Neutrophil (primary cell): Measurements from ENCODE around the gene MLNR.

Source experiments
- H3K27ac ChIP-seq: fragments of 200-600 bp; sonication (generic); 2 replicates; pipeline ENCODE4 v1.5.1; 2016; ENCODE audit warnings: mild to moderate bottlenecking, moderate library complexity
- H3K27me3 ChIP-seq: fragments of 200-600 bp; sonication (generic); 2 replicates; pipeline ENCODE4 v1.6.0; 2016; ENCODE audit warnings: mild to moderate bottlenecking
- H3K36me3 ChIP-seq: fragments of 200-600 bp; sonication (generic); 2 replicates; pipeline ENCODE4 v1.5.1; 2017
- H3K4me1 ChIP-seq, 2 experiments: fragments of 200-600 bp in 1 of 2; sonication (generic) in 1 of 2; 1 replicate in 1 of 2; 2 replicates in 1 of 2; pipeline versions ENCODE4 v1.5.1 to v1.6.1; 2013 to 2016; ENCODE audit warnings: low read depth in 1 of 2, low read length in 1 of 2, mild to moderate bottlenecking in 1 of 2, moderate library complexity in 1 of 2; ENCODE audit not compliant: control insufficient read depth in 1 of 2, insufficient read depth in 1 of 2
- H3K4me3 ChIP-seq, 2 experiments: fragments of 200-600 bp in 1 of 2; sonication (generic) in 1 of 2; 1 replicate in 1 of 2; 2 replicates in 1 of 2; pipeline ENCODE4 v1.5.1; 2013 to 2016; ENCODE audit warnings: low read depth in 1 of 2, low read length in 1 of 2, mild to moderate bottlenecking in 1 of 2, moderate library complexity in 1 of 2
- H3K9me3 ChIP-seq: fragments of 200-600 bp; sonication (generic); 2 replicates; pipeline ENCODE4 v1.5.1; 2016
- TF ChIP-seq, protein P1 (sequence below): fragments of 200-600 bp; sonication (generic); IDR thresholded peaks from 2 replicates; pipeline ENCODE4 v1.5.1; 2016; ENCODE audit warnings: antibody characterized with exemption

Gene MLNR

DNA sequence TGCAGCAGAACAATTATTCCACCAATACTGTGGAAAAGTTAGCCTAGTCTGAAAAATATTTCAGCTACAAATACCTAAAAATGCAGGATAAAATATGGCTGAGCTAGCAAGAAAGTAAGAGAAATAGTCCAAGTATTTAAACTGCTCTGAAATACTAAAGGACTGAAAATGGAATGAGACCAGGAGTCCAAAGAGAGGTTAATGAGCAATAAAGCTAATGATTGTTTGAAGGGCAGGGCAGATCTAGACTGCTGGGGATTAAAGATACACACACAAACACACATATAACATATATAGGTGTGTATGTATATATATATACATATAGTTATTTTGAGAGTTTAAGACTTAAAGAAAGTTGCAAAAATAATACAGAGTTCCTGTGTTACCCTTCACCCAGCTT, 25.0 kb downstream of the MLNR start:
- Histone ChIP-seq H3K4me3 (no peak overlapping the region), H3K36me3 (no peaks in the 10 kb centered on the region), H3K27ac (no peak overlapping the region), H3K27me3 (no peaks in the 10 kb centered on the region), H3K9me3 (no peaks in the 10 kb centered on the region), H3K4me1 (peaks cover 29 to 31% of the 10 kb centered on the region in 2 experiments)
- TF ChIP-seq, protein P1, sequence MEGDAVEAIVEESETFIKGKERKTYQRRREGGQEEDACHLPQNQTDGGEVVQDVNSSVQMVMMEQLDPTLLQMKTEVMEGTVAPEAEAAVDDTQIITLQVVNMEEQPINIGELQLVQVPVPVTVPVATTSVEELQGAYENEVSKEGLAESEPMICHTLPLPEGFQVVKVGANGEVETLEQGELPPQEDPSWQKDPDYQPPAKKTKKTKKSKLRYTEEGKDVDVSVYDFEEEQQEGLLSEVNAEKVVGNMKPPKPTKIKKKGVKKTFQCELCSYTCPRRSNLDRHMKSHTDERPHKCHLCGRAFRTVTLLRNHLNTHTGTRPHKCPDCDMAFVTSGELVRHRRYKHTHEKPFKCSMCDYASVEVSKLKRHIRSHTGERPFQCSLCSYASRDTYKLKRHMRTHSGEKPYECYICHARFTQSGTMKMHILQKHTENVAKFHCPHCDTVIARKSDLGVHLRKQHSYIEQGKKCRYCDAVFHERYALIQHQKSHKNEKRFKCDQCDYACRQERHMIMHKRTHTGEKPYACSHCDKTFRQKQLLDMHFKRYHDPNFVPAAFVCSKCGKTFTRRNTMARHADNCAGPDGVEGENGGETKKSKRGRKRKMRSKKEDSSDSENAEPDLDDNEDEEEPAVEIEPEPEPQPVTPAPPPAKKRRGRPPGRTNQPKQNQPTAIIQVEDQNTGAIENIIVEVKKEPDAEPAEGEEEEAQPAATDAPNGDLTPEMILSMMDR = no peak

DNA sequence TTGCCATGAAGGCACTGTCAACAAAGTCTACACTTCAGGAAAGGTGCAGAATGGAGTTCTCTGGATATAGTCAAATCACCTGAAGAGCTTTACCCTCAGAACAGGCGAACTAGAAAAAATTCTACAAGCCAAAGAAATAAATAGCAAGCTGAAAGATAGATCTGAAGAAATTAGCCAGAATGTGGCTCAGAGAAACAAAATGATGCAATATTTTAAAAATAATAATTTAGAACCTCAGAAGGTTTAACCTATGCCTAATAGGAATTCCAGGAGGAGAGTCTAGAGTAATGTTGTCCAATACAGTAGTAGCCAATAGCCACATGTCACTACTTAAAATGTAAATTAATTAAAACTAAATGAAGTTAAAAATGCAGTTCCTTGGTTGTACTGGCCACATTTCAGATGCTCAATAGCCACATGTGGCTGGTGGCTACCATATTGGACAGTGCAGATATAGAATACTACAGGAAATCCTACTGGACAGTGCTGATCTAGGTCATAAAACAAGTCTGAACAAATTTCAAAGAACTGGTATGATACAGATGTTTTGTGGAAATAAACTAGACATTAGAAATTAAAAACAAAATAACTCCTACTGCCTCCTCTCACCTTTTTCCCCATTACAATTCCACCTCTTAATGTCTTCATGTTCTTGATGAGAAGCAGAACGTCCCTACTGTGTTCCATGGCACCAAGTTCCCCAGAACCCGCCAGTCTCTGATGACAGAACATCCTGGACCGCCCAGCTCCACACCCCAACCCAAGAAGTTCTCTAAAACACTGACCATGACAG, 26.9 kb downstream of the MLNR start:
- Histone ChIP-seq H3K36me3 (no peaks in the 10 kb centered on the region), H3K27me3 (no peaks in the 10 kb centered on the region), H3K9me3 (no peaks in the 10 kb centered on the region), H3K27ac (peak overlapping the region; percentile 97), H3K4me3 (peak overlapping the region; percentile 80 to 92), H3K4me1 (peaks cover 48 to 51% of the 10 kb centered on the region in 2 experiments)
- TF ChIP-seq, protein P1 = no peak

DNA sequence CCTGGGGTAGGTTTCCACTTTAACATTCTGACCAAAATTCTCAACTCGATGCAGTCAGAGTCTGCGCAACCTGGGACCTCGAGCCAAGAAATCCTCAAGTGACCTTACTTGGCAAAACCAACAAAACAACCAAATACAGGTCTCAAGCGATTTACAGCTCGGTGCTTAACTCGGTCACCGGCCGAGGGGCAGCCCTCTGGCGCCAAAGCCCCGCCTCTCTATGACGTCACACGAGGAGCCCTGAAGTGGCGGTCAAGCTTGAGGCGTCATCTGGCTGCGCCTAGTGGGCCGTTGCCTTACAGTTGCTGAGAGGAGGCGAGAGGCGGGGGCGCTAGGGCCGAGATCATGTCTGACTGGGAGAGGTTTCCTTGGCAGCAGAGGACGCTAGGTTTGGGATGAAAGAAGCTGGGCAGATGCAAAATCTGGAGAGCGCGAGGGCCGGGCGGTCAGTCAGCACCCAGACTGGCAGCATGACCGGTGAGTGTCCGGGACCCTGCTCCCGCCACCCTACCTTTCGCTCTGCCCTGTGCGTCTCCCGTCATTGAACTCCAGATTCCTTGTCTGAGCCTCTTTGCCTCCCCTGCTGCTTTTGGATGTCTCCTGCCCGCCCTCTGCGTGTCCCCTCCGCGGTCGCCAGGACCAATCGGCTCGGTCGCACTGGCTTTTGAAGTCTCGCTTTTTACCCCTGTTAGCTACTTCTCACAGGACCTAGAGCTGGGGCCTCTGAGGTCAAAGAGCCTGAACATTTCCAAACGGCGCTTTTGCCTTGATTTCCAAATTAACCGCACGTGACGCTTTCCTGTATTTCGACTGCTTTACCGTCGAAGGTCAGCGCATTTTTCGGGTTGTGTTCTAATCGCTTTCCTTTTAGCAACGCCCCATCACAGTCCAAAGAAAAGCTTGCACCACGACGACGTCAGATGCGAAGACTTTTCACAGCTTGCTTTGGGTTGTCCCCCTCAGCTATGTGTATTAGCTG, 27.8 kb downstream of the MLNR start, which contains the start of gene CDADC1:
CDADC1 (plus strand) TSS at position 283 of the 979 bp plus-strand sequence; CDS start at position 396, 113 bp downstream.
- Histone ChIP-seq H3K36me3 (no peaks in the 10 kb centered on the region), H3K9me3 (no peaks in the 10 kb centered on the region), H3K4me3 (peak within 1 kb of the TSS; percentile 80 to 92), H3K27me3 (no peaks in the 10 kb centered on the region), H3K4me1 (peaks cover 57 to 60% of the 10 kb centered on the region in 2 experiments), H3K27ac (peak within 1 kb of the TSS; percentile 97)
- TF ChIP-seq, protein P1 = peak; percentile 52

DNA sequence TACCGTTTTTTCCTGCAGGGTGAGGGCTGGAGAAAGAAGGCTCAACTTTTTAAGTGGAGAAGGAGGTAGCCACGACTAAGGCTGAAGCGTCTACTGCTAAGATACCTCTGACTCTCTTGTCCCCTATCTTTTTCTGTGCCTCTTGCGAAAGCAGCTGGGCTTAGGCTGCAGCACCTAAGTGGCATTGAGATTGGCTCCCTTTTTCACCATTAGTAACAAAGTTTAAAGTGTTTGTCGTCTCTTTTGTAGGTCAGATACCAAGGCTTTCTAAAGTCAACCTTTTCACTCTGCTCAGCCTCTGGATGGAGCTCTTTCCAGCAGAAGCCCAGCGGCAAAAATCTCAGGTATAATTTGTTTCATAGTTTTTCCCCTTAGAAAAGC, 28.5 kb downstream of the MLNR start:
- TF ChIP-seq, protein P1 = no peak
- peaks cover 64 to 67% of the 10 kb centered on the region in 2 experiments for H3K4me1 ChIP-seq
- no peaks in the 10 kb centered on the region for H3K9me3 ChIP-seq
- no peaks in the 10 kb centered on the region for H3K36me3 ChIP-seq
- H3K27ac ChIP-seq = peak overlapping the region; percentile 97
- no peaks in the 10 kb centered on the region for H3K27me3 ChIP-seq
- H3K4me3 ChIP-seq = peak overlapping the region; percentile 80 to 92

DNA sequence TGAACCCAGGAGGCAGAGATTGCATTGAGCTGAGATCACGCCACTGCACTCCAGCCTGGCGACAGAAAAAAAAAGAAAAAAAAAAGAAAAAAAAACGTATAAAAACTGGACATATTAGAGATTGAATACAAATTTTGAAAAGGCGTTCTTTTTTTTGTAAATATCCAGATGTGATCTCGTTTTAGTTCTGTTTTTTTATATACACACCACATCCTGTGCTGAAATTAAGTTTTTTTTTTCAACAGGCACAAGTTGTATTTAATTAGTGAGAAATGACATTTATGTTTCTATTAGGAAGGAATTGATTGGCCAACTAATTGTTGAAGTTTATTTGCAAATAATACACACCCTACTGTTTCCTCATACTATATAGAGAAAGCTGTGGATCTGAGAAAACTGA, 31.2 kb downstream of the MLNR start:
- Histone ChIP-seq H3K36me3 (peaks cover 11% of the 10 kb centered on the region), H3K9me3 (no peaks in the 10 kb centered on the region), H3K27me3 (no peaks in the 10 kb centered on the region), H3K27ac (peak overlapping the region; percentile 97), H3K4me1 (peaks cover 67 to 68% of the 10 kb centered on the region in 2 experiments), H3K4me3 (peak overlapping the region in 1 of 2 experiments; percentile 2)
- TF ChIP-seq, protein P1 = no peak
